ENCODE data around the gene RBM26.

DNA sequence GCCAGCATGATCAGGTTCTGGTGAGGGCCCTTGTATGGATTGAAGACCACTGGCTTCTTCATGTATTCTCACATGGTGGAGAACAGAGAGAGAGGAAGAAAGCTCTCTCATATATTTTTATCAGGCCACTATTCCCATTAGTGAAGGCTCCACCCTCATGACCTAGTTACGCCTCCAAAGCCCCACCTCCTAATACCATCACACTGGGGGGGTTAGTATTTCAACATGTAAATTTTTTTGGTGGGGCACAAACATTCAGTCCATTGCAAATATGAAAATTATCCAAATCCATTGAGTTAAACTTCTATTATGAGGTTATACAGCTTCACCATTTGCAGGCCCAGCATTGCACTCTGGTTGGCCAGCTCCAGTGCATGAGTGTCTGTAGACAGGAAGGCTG, 33.2 kb upstream of the RBM26 start:
- TF ChIP-seq, protein P1, sequence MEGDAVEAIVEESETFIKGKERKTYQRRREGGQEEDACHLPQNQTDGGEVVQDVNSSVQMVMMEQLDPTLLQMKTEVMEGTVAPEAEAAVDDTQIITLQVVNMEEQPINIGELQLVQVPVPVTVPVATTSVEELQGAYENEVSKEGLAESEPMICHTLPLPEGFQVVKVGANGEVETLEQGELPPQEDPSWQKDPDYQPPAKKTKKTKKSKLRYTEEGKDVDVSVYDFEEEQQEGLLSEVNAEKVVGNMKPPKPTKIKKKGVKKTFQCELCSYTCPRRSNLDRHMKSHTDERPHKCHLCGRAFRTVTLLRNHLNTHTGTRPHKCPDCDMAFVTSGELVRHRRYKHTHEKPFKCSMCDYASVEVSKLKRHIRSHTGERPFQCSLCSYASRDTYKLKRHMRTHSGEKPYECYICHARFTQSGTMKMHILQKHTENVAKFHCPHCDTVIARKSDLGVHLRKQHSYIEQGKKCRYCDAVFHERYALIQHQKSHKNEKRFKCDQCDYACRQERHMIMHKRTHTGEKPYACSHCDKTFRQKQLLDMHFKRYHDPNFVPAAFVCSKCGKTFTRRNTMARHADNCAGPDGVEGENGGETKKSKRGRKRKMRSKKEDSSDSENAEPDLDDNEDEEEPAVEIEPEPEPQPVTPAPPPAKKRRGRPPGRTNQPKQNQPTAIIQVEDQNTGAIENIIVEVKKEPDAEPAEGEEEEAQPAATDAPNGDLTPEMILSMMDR (IDR thresholded peaks at IDR 0.05) = no peak
- TF ChIP-seq POLR2AphosphoS5 (IDR thresholded peaks at IDR 0.05) = no peak
- no peak for TF ChIP-seq POLR2A (IDR thresholded peaks at IDR 0.05)
- no peak for TF ChIP-seq EP300 (IDR thresholded peaks at IDR 0.05)
